ENCODE results near the gene BMPR1A. TPM values are rescaled to one million over a fixed set of nuclear protein-coding genes. Genes with fewer than 3 reads are reported as not detected.
A peak's percentile ranks its signal among the peaks of the same experiment; 100 is the strongest.

BMPR1A gene
- total RNA-seq, 2 experiments from 2014 or later = 0.47 to 1.1 TPM

GRCh38 chr10:86880971-86881370, 124.6 kb downstream of the BMPR1A start:
- H3K79me2 ChIP-seq (ENCODE audit: insufficient read depth, low read depth, low read length) = no peaks in the 10 kb centered on the region
- no peaks in the 10 kb centered on the region for H3K9me3 ChIP-seq (ENCODE audit: low read length)
- TF ChIP-seq EZH2phosphoT487 (IDR thresholded peaks at IDR 0.05; ENCODE audit: borderline replicate concordance, low read depth, low read length) = no peak
- TF ChIP-seq, protein P1, sequence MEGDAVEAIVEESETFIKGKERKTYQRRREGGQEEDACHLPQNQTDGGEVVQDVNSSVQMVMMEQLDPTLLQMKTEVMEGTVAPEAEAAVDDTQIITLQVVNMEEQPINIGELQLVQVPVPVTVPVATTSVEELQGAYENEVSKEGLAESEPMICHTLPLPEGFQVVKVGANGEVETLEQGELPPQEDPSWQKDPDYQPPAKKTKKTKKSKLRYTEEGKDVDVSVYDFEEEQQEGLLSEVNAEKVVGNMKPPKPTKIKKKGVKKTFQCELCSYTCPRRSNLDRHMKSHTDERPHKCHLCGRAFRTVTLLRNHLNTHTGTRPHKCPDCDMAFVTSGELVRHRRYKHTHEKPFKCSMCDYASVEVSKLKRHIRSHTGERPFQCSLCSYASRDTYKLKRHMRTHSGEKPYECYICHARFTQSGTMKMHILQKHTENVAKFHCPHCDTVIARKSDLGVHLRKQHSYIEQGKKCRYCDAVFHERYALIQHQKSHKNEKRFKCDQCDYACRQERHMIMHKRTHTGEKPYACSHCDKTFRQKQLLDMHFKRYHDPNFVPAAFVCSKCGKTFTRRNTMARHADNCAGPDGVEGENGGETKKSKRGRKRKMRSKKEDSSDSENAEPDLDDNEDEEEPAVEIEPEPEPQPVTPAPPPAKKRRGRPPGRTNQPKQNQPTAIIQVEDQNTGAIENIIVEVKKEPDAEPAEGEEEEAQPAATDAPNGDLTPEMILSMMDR (conservative IDR thresholded peaks at IDR 0.05; ENCODE audit: low read length) = no peak
- intact Hi-C loops (cut with micrococcal nuclease; ENCODE audit: unreplicated experiment) = no loop called here
- H3K4me3 ChIP-seq (ENCODE audit: low read depth, low read length, poor library complexity, severe bottlenecking) = no peak overlapping the region
- CTCF ChIA-PET (ENCODE audit: unreplicated experiment) = no interaction called here
- H4K20me1 ChIP-seq (ENCODE audit: insufficient read depth, low read length) = no peaks in the 10 kb centered on the region
- no peaks in the 10 kb centered on the region for H3K36me3 ChIP-seq (ENCODE audit: insufficient read depth, low read length)
- H3K4me1 ChIP-seq (ENCODE audit: insufficient read depth, low read length, poor library complexity, severe bottlenecking) = no peaks in the 10 kb centered on the region
- H3K9me2 ChIP-seq (ENCODE audit: insufficient read depth, low read length) = no peaks in the 10 kb centered on the region
- DNase-seq (ENCODE audit: low spot score) = no peak
- POLR2A ChIA-PET = interaction anchor here (0.9 to 1.2 kb wide), 2 partner anchors 8 to 169 kb away, joined by 3 to 4 read pairs; no protein-coding TSS in a partner anchor
- no TSS peak for BruUV-seq (replicated peaks)
- no peak overlapping the region for H3K4me2 ChIP-seq (ENCODE audit: low read length)
- H3K27ac ChIP-seq (ENCODE audit: low read depth, low read length, poor library complexity, severe bottlenecking) = no peak overlapping the region
- H2AFZ ChIP-seq (ENCODE audit: low read length) = no peak overlapping the region

GRCh38 chr10:86888585-86889381, 132.4 kb downstream of the BMPR1A start:
- H3K79me2 ChIP-seq (ENCODE audit: insufficient read depth, low read depth, low read length) = no peaks in the 10 kb centered on the region
- CTCF ChIA-PET (ENCODE audit: unreplicated experiment) = no interaction called here
- H3K9me3 ChIP-seq (ENCODE audit: low read length) = no peaks in the 10 kb centered on the region; the same call in 1 of the 2 replicates
- no peak overlapping the region for H3K27ac ChIP-seq (ENCODE audit: low read depth, low read length, poor library complexity, severe bottlenecking)
- no peaks in the 10 kb centered on the region for H4K20me1 ChIP-seq (ENCODE audit: insufficient read depth, low read length)
- intact Hi-C loops (cut with micrococcal nuclease; ENCODE audit: unreplicated experiment) = no loop called here
- BruUV-seq (replicated peaks) = no TSS peak
- POLR2A ChIA-PET = interaction anchor here (0.7 to 1.0 kb wide), 3 partner anchors 8 to 877 kb away, joined by 3 to 8 read pairs (median 4); no protein-coding TSS in a partner anchor
- peak; percentile 14 for DNase-seq (ENCODE audit: low spot score)
- H2AFZ ChIP-seq (ENCODE audit: low read length) = no peak overlapping the region
- no peak for TF ChIP-seq EZH2phosphoT487 (IDR thresholded peaks at IDR 0.05; ENCODE audit: borderline replicate concordance, low read depth, low read length)
- H3K4me2 ChIP-seq (ENCODE audit: low read length) = no peak overlapping the region
- H3K9me2 ChIP-seq (ENCODE audit: insufficient read depth, low read length) = no peaks in the 10 kb centered on the region
- no peaks in the 10 kb centered on the region for H3K36me3 ChIP-seq (ENCODE audit: insufficient read depth, low read length)
- H3K4me3 ChIP-seq (ENCODE audit: low read depth, low read length, poor library complexity, severe bottlenecking) = no peak overlapping the region
- peaks cover 3% of the 10 kb centered on the region for H3K4me1 ChIP-seq (ENCODE audit: insufficient read depth, low read length, poor library complexity, severe bottlenecking)

- Histone ChIP-seq H3K27ac (ENCODE audit: low read depth, low read length, poor library complexity, severe bottlenecking) (no peak overlapping the region), H3K4me1 (ENCODE audit: insufficient read depth, low read length, poor library complexity, severe bottlenecking) (peaks cover 3% of the 10 kb centered on the region), H3K4me2 (ENCODE audit: low read length) (no peak overlapping the region), H4K20me1 (ENCODE audit: insufficient read depth, low read length) (no peaks in the 10 kb centered on the region), H3K36me3 (ENCODE audit: insufficient read depth, low read length) (no peaks in the 10 kb centered on the region), H3K9me2 (ENCODE audit: insufficient read depth, low read length) (no peaks in the 10 kb centered on the region), H2AFZ (ENCODE audit: low read length) (no peak overlapping the region), H3K79me2 (ENCODE audit: insufficient read depth, low read depth, low read length) (no peaks in the 10 kb centered on the region), H3K4me3 (ENCODE audit: low read depth, low read length, poor library complexity, severe bottlenecking) (no peak overlapping the region), H3K9me3 (ENCODE audit: low read length) (no peaks in the 10 kb centered on the region; the same call in 1 of the 2 replicates)
- TF ChIP-seq, protein P1 (conservative IDR thresholded peaks at IDR 0.05; ENCODE audit: low read length) = no peak
- no peak for TF ChIP-seq EZH2phosphoT487 (IDR thresholded peaks at IDR 0.05; ENCODE audit: borderline replicate concordance, low read depth, low read length)
- POLR2A ChIA-PET = interaction anchor here (0.7 to 1.2 kb wide), 2 partner anchors 8 to 157 kb away, joined by 3 read pairs; no protein-coding TSS in a partner anchor
- DNase-seq (ENCODE audit: low spot score) = no peak
- intact Hi-C loops (cut with micrococcal nuclease; ENCODE audit: unreplicated experiment) = no loop called here
- CTCF ChIA-PET (ENCODE audit: unreplicated experiment) = no interaction called here
- BruUV-seq (replicated peaks) = no TSS peak
Measured at GRCh38 chr10:86889997-86890396, 133.6 kb downstream of the BMPR1A start.

Measured in OCI-LY7 (cell line).